Neural progenitor cell (in vitro differentiated cells): Measurements from ENCODE around the gene SLC26A2. TPM values are rescaled to one million over a fixed set of nuclear protein-coding genes. Genes with fewer than 3 reads are reported as not detected.
A peak's percentile ranks its signal among the peaks of the same experiment; 100 is the strongest.

ENCODE experiments used
- DNase-seq: peaks from one replicate; pipeline ENCODE4 v3.0.0-alpha.2; 2016; ENCODE audit warnings: low spot score
- H2AFZ ChIP-seq: fragments of 200-600 bp; sonication (generic); replicated peaks from 2 replicates; pipeline ENCODE4 v1.6.1; 2016; ENCODE audit warnings: antibody characterized with exemption
- H3F3A ChIP-seq: fragments of 200-600 bp; sonication (generic); 2 replicates; pipeline ENCODE4 v1.6.1; 2016; ENCODE audit warnings: antibody characterized with exemption, low read depth
- H3K27ac ChIP-seq: fragments of 200-600 bp; sonication (generic); 2 replicates; pipeline ENCODE4 v1.5.1; 2016; ENCODE audit warnings: mild to moderate bottlenecking
- H3K27me3 ChIP-seq: fragments of 200-600 bp; sonication (generic); 2 replicates; pipeline ENCODE4 v1.6.1; 2016; ENCODE audit warnings: mild to moderate bottlenecking, moderate library complexity
- H3K36me3 ChIP-seq: fragments of 200-600 bp; sonication (generic); 2 replicates; pipeline ENCODE4 v1.5.1; 2016
- H3K4me1 ChIP-seq: fragments of 200-600 bp; sonication (generic); 2 replicates; pipeline ENCODE4 v1.6.1; 2016; ENCODE audit warnings: mixed run types
- H3K4me2 ChIP-seq: fragments of 200-600 bp; sonication (generic); 2 replicates; pipeline ENCODE4 v1.6.1; 2016
- H3K4me3 ChIP-seq: fragments of 200-600 bp; sonication (generic); 2 replicates; pipeline ENCODE4 v1.5.1; 2016
- H3K79me2 ChIP-seq: fragments of 200-600 bp; sonication (generic); 2 replicates; pipeline ENCODE4 v1.6.1; 2016; ENCODE audit warnings: low read depth
- H3K9ac ChIP-seq: fragments of 200-600 bp; sonication (generic); 2 replicates; pipeline ENCODE4 v1.6.1; 2016
- H3K9me3 ChIP-seq: fragments of 200-600 bp; sonication (generic); 2 replicates; pipeline ENCODE4 v1.5.1; 2016; ENCODE audit warnings: low read depth
- H4K20me1 ChIP-seq: fragments of 200-600 bp; sonication (generic); 2 replicates; pipeline ENCODE4 v1.6.1; 2016; ENCODE audit warnings: low read depth
- H3K27ac Mint-ChIP-seq: 3 replicates; pipeline ENCODE4 v1.8.0; 2021; ENCODE audit warnings: mixed read lengths
- H3K27me3 Mint-ChIP-seq: 2 replicates; pipeline ENCODE4 v1.8.0; 2022; ENCODE audit warnings: low read depth, mild to moderate bottlenecking, inconsistent platforms, moderate library complexity, mixed read lengths; ENCODE audit not compliant: insufficient read depth
- H3K36me3 Mint-ChIP-seq: 3 replicates; pipeline ENCODE4 v1.8.0; 2021; ENCODE audit warnings: mixed read lengths
- H3K4me1 Mint-ChIP-seq: 3 replicates; pipeline ENCODE4 v1.8.0; 2021; ENCODE audit warnings: mixed read lengths
- H3K4me3 Mint-ChIP-seq: 3 replicates; pipeline ENCODE4 v1.8.0; 2021; ENCODE audit warnings: mild to moderate bottlenecking, moderate library complexity, mixed read lengths
- H3K9me3 Mint-ChIP-seq: 3 replicates; pipeline ENCODE4 v1.8.0; 2020; ENCODE audit warnings: mixed read lengths
- CTCF ChIP-seq: fragments of 200-600 bp; sonication (generic); IDR thresholded peaks from 2 replicates; pipeline ENCODE4 v1.5.1; 2017; ENCODE audit warnings: antibody characterized with exemption, mild to moderate bottlenecking
- EZH2 ChIP-seq: fragments of 200-600 bp; sonication (generic); IDR thresholded peaks from 2 replicates; pipeline ENCODE4 v1.6.1; 2017; ENCODE audit warnings: antibody characterized with exemption, mild to moderate bottlenecking, moderate library complexity
- EZH2phosphoT487 ChIP-seq: fragments of 200-600 bp; sonication (generic); IDR thresholded peaks from 2 replicates; pipeline ENCODE4 v1.6.1; 2017; ENCODE audit warnings: antibody characterized with exemption
- total RNA-seq: library from RNA; depleted of rRNA; stranded (reverse); fragments of >200 nt; gene quantifications from 2 replicates; pipeline ENCODE4 v1.2.3, GENCODE V29; 2015; ENCODE audit warnings: low replicate concordance

SLC26A2 gene
- total RNA-seq, 1 donor from 2014 or later: 20.1 TPM

GRCh38 chr5:149956685-149957084 is 3.9 kb upstream of the SLC26A2 start:
- peaks cover 15% of the 10 kb centered on the region for H3K27me3 Mint-ChIP-seq
- H3K27me3 ChIP-seq: peaks cover 7% of the 10 kb centered on the region
- no peak overlapping the region for H3K9ac ChIP-seq
- no peaks in the 10 kb centered on the region for H3K9me3 Mint-ChIP-seq
- H3K36me3 ChIP-seq: no peaks in the 10 kb centered on the region
- no peaks in the 10 kb centered on the region for H3K79me2 ChIP-seq
- H2AFZ ChIP-seq: no peak overlapping the region
- no peak for DNase-seq
- H4K20me1 ChIP-seq: no peaks in the 10 kb centered on the region
- peaks cover 15% of the 10 kb centered on the region for H3F3A ChIP-seq
- H3K4me1 ChIP-seq: peaks cover 7% of the 10 kb centered on the region
- H3K27ac Mint-ChIP-seq: no peak overlapping the region
- H3K9me3 ChIP-seq: no peaks in the 10 kb centered on the region
- H3K4me1 Mint-ChIP-seq: peaks cover 20% of the 10 kb centered on the region
- H3K4me3 Mint-ChIP-seq: no peak overlapping the region
- no peaks in the 10 kb centered on the region for H3K36me3 Mint-ChIP-seq
- H3K4me2 ChIP-seq: no peak overlapping the region
- TF ChIP-seq EZH2phosphoT487: no peak
- TF ChIP-seq CTCF: no peak
- no peak for TF ChIP-seq EZH2
- no peak overlapping the region for H3K27ac ChIP-seq
- no peak overlapping the region for H3K4me3 ChIP-seq

GRCh38 chr5:149957855-149958254 is 2.7 kb upstream of the SLC26A2 start:
- no peaks in the 10 kb centered on the region for H3K9me3 Mint-ChIP-seq
- no peak overlapping the region for H3K4me3 ChIP-seq
- H3K27ac Mint-ChIP-seq: no peak overlapping the region
- peaks cover 20% of the 10 kb centered on the region for H3K4me1 Mint-ChIP-seq
- peaks cover 7% of the 10 kb centered on the region for H3K4me1 ChIP-seq
- peaks cover 18% of the 10 kb centered on the region for H3F3A ChIP-seq
- no peak overlapping the region for H3K4me2 ChIP-seq
- H3K36me3 Mint-ChIP-seq: peaks cover 2% of the 10 kb centered on the region
- H3K9ac ChIP-seq: no peak overlapping the region
- peaks cover 9% of the 10 kb centered on the region for H3K27me3 ChIP-seq
- no peak overlapping the region for H3K4me3 Mint-ChIP-seq
- H3K9me3 ChIP-seq: no peaks in the 10 kb centered on the region
- H3K79me2 ChIP-seq: no peaks in the 10 kb centered on the region
- H2AFZ ChIP-seq: no peak overlapping the region
- H3K27me3 Mint-ChIP-seq: peaks cover 14% of the 10 kb centered on the region
- no peaks in the 10 kb centered on the region for H4K20me1 ChIP-seq
- no peaks in the 10 kb centered on the region for H3K36me3 ChIP-seq
- no peak for DNase-seq
- TF ChIP-seq CTCF: no peak
- no peak for TF ChIP-seq EZH2
- no peak for TF ChIP-seq EZH2phosphoT487
- H3K27ac ChIP-seq: no peak overlapping the region

- H3K36me3 Mint-ChIP-seq: peaks cover 2% of the 10 kb centered on the region
Observed at GRCh38 chr5:149959406-149960236, 937 bp upstream of the SLC26A2 start.

More at GRCh38 chr5:149959406-149960236, 937 bp upstream of the SLC26A2 start:
- Histone ChIP-seq H4K20me1 (no peaks in the 10 kb centered on the region), H2AFZ (peak overlapping the region; percentile 87), H3K4me2 (peak overlapping the region; percentile 85), H3K27ac (peak overlapping the region; percentile 80), H3F3A (peaks cover 18% of the 10 kb centered on the region), H3K4me1 (peaks cover 7% of the 10 kb centered on the region), H3K9me3 (no peaks in the 10 kb centered on the region), H3K9ac (no peak overlapping the region), H3K79me2 (no peaks in the 10 kb centered on the region), H3K36me3 (no peaks in the 10 kb centered on the region), H3K27me3 (peaks cover 9% of the 10 kb centered on the region), H3K4me3 (peak overlapping the region; percentile 76)
- Mint-ChIP-seq H3K27me3 (peaks cover 13% of the 10 kb centered on the region), H3K4me3 (peak overlapping the region; percentile 93), H3K27ac (peak overlapping the region; percentile 96), H3K9me3 (no peaks in the 10 kb centered on the region), H3K4me1 (peaks cover 20% of the 10 kb centered on the region)
- peak; percentile 31 for DNase-seq
- TF ChIP-seq EZH2phosphoT487 (no peak), CTCF (peak; percentile 60)
